SHP77 (cell line): ENCODE data around the gene DENND1A.
"Not testable (repeated sequence)": the region's sequence is repeated elsewhere in the genome, so short reads cannot be mapped to it uniquely, and the experiment has no call there.

Experiments used
- DNase-seq, 2 experiments: peaks; one replicate each; lab custom pipeline; 2025; lab: John Stamatoyannopoulos, UW

DENND1A gene

GRCh38 chr9:123414936-123415930, 514.7 kb downstream of the DENND1A start:
- DNase-seq = no peak

GRCh38 chr9:123414204-123414603, 515.7 kb downstream of the DENND1A start:
- DNase-seq = no peak

DNA sequence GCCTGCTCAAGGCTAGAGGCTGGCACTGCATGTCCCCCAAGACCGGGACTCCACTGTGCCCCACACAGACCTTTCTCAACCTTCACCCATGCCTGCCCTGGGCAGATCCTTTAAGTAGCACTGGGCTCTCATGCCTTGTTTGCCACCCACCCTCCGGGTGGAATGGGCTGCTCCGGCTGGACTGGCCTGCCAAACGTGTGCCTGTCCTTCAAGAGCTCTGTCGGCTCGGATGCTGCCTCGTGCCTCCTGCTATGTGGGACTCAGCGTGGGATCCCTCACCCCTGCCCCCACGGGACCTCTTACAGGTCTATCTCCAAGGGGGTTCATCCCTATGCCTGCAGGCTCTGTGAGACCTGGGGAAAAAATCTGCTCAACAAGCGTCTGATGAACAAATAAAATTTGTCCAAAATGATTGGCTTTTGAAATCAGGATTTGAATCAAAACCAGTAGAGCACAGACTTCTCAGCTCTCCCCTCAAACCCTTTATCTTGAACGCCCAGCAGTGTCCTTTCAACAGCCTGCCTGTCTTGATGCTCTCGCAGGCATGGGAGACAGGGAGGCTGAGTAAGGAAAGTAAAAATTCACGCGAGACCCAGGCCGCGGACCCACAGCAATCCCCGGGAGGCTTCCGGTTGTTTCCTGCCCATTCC, 517.6 kb downstream of the DENND1A start:
- DNase-seq = no peak

GRCh38 chr9:123411636-123412035, 518.3 kb downstream of the DENND1A start:
- no peak for DNase-seq

DNA sequence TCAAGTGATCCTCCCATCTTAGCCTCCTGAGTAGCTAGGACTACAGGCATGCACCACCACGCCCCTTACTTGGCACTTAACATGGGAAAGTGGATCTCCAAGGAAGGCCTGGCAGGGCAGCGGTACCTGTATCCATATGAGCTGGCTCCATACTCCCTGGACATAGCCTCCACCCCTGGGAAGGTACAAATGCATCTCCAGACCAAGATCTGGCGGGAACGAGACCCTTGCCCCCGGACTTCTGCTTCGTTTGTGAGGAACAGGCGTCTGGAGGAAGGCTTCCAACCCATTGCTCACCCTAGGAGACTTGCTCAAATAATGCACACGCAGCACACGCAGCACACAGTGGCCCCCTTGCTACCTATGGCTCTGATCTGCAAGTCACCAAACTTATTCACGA, 518.7 kb downstream of the DENND1A start:
- DNase-seq = no peak

- no peak for DNase-seq
Measured at GRCh38 chr9:123410281-123410910, 519.5 kb downstream of the DENND1A start.

GRCh38 chr9:123408313-123409262, 521.3 kb downstream of the DENND1A start:
- no peak for DNase-seq

- DNase-seq = no peak
Measured at GRCh38 chr9:123407217-123407851, 522.6 kb downstream of the DENND1A start.

DNA sequence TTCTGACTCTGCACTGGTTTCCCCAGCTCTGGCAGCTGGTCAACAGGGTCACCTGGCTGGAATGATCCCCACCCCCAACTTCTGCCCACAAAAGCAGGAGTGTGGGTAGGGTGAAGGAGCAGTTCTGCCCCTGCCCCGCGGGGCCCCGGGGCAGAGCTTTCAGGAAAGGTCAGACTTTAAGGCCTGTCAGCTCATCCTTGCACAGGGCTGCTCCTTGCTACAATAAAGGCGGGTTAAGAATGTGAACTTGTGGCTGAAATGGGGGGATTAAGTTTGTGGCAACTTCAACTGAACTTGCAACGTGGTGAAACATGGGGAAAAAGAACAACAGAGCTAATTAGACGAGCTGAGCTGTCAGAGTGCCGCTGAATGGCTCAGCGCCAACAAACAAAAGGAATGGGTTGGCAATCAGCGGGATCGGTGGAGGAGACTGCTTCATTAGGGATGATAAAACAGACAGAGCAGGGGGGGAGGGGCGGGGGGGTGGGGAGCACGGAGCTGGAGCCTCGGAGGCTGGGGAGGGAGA, 523.2 kb downstream of the DENND1A start:
- DNase-seq = no peak

DNA sequence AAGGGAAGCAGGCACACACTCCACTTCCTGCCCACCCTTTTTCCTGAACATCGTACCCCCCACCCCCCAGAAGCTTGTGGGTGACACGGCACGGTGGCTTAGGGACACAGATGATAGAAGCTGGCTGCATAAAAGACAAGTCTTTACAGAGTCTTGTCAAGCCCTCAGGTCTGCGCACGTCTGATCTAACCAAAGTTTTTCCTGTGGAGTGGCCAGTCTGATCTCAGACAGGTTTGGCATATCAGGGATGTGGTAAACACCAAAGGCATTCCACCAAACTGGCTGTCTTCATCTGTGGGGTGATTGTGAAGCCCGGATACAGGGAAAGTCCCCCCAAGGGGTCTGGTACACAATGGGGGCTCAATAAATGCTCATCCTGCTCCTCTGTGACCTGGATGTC, 523.9 kb downstream of the DENND1A start:
- no peak for DNase-seq

DNA sequence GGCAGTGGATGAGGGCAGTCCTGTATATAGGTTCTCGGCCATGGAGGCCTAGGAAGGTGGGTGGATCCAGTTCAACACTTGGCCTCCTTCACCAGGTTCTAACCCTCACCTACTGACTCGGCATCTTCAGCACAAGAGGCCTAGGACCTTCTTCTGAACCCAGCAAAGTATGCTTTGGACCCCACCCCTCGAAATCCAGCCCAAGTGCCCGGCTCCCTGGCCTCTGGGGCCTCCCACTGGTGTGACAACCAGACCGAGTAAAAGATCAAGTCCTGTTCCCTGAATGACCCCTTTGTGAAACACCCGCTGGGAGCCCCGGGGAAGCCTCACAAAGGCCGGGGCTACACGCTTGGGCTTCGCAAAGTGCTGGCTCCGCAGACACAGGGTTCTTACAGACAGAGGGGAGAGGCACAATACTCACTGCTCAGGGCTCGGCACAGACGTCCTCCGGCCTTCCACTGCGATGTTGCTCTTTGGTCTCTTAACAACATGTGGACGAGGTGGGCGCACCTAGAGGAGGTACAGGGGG, 526.9 kb downstream of the DENND1A start:
- no peak for DNase-seq

DNA sequence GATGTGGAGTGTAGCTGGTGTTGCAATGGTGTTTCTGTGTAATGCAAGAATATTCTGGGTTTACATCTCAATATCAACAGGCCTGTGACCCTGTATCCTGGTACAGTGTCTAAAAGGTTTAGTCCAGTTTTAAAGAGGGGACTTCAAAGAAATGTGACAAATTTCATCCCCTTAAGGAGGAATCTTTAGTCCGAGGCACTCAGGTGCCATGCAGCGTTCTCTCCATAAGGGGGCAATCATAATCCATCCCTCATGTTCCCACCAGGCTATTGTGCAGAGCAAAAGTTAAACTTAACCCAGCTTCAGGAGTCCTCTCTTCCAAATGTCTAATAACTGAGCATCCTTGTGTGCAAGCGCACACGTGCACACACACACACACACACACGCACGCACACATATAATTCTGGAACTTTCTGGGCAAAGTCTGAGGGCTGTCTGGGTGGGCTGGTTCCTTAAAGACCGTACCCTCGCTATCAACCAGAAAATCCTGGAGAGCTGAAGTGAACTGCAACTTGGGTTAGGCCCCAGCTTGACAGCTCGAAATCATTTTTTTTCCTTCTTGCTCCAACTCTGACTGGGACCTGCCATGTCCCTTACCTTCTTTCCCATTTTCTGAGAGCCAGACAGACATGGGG, 527.9 kb downstream of the DENND1A start:
- DNase-seq = peak; percentile 20 to 37

- DNase-seq = no peak
Measured at GRCh38 chr9:123400926-123401503, 528.9 kb downstream of the DENND1A start.

DNA sequence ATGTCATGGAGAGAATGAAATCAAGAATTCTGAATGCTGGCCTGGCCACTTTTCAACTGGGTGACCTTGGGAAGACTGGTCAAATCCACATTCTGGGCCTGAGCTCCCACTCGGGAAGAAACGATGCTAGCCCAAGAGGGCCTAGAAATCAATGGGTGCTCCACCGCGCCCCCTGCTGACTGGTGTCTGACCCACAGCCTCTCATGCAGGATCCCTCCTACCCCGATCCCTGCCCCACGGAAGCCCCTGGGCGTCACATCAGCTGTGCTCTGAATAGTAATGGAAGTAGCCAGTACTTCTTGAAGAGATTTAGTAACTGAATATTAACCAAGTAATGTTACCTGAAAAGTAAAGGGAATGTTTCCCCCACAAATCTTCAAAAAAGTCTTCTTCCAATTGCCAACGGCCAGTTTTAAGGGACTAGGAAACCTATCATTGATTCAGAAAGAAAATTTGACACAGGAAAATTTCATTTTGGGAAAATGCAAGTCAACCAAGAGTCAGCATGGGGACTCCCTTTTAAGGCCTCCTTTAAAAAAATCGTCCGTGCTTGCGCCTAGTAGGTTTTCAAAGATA, 530.0 kb downstream of the DENND1A start:
- DNase-seq = peak in 1 of 2 experiments; percentile 8

GRCh38 chr9:123398938-123399337, 531.0 kb downstream of the DENND1A start:
- not testable (repeated sequence) for DNase-seq

GRCh38 chr9:123397975-123398374, 532.0 kb downstream of the DENND1A start:
- DNase-seq = no peak

GRCh38 chr9:123395689-123396511, 534.0 kb downstream of the DENND1A start:
- peak; percentile 56 to 68 for DNase-seq

DNA sequence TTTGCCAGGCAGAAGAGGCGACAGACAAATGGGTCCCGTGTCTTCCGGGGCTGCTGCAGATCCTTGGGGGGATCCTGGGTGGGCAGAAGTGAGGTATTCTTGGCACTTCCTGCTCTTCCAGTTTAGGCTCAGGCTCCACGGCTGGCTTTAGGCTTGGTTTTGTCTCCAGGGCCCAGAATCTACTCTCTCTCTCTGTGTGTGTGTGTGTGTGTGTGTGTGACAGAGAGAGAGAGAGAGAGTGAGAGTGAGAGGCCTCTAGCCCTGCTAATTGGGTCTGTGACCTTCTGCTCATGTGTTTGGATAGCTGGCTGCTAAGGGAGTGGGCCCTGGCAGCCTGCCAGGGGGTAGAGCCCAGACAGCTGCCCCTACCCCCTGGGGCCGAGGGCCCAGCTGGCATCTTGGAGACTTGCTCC, 534.6 kb downstream of the DENND1A start:
- peak; percentile 89 to 93 for DNase-seq
